AG20443 (cell line): ENCODE results near the gene ECI1.

Experiments
- DNase-seq: peaks from one replicate; pipeline ENCODE4 v3.0.0; 2012; ENCODE audit warnings: low spot score, mixed read lengths

The ECI1 gene

DNA sequence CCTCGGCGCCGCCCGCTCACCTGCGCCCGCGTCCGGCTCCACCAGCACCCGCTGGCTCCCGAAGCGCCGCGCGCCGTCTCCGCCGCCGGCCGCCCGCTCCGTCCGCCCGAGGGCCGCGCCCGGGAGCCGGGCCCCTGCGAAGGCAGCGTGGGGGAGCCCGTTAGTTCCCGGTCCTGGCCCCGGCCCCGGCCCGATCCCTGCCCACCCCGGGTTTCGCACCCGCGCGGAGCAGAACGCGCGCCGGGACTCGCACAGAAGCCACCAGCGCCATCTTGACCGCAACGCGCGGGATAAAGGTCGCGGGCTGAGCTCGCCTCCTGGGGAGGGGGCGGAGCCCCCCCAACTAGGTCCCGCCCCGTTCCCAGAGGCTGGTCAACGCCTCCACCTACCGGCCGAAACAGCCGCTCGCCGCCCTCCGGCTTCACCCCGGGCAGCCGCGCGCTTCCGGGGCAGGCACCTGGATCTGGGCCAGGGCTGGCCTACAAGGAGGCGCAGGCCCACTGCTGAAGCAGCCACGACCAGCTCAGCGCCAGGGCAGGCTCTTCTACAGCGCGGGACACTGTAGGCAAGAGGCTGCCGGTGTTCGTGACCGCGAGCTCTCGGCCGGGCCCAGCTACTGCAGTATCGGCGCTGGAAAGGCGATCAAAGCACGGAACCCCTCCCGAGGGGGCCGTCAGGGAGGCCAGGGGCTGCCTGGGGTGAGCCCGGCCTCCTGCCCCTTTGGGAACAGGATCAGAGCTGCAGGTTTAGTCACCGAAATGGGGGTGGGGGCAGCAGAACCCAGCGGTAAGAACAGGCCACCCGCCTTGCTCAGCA, at the start of gene ECI1:
ECI1 (minus strand) TSS at position 292 of the 816 bp plus-strand sequence; CDS start at position 271, 21 bp downstream.
- peak; percentile 100 for DNase-seq

DNA sequence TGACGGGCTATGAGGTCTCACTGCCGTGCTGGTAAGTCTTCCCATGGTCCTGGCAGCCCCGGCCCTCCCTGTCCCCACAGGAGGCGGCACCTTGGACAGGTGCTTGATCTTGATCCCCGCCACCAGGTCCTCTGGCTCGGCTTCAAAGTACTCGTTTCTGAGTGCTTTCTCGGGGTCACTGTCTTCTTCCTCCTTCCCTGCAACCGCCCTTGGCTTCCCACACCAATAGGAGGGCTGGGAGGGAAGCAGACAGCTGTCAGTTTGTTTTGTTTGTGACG, 48.5 kb upstream of the ECI1 start:
- DNase-seq: no peak

DNA sequence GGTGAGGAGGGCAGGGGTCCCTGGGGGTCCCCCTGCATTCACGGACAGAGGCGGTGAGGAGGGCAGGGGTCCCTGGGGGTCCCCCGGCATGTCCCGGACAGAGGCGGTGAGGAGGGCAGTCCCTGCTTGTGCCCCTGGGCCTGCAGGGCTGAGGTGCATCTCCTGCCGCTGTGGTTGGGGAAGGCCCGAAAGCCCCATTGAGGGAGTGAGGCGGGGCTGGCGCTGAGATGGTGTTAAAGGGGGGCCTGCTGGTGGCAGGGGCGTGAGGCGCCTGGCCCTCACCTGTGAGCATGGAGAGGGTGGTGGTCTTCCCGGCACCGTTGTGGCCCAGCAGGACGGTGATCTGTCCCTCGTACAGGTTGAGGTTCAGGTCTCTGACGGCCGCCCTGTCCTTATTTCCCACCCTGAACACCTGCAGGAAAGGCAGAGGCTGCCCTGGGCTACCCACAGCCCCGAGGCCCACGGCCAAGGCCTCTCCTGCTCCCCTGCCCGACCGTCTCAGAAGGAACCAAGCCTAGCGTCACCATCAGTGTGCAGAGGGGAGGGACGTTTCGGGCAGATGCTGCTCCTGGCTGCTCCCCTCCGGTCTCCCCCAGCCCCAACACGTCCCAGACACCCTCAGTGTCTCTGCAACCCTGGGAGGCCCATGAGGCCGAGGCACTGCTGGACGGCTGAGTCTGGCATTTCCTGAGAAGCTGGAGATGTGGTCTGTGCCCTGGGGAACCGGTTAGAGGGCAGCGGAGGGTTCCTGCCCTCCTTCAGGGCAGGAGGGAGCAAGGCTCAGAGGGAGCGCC, 47.9 kb upstream of the ECI1 start:
- no peak for DNase-seq

- DNase-seq: no peak
Measured at GRCh38 chr16:2298621-2299020, 47.2 kb upstream of the ECI1 start.

- DNase-seq: no peak
Measured at GRCh38 chr16:2297506-2297860, 46.1 kb upstream of the ECI1 start.

DNA sequence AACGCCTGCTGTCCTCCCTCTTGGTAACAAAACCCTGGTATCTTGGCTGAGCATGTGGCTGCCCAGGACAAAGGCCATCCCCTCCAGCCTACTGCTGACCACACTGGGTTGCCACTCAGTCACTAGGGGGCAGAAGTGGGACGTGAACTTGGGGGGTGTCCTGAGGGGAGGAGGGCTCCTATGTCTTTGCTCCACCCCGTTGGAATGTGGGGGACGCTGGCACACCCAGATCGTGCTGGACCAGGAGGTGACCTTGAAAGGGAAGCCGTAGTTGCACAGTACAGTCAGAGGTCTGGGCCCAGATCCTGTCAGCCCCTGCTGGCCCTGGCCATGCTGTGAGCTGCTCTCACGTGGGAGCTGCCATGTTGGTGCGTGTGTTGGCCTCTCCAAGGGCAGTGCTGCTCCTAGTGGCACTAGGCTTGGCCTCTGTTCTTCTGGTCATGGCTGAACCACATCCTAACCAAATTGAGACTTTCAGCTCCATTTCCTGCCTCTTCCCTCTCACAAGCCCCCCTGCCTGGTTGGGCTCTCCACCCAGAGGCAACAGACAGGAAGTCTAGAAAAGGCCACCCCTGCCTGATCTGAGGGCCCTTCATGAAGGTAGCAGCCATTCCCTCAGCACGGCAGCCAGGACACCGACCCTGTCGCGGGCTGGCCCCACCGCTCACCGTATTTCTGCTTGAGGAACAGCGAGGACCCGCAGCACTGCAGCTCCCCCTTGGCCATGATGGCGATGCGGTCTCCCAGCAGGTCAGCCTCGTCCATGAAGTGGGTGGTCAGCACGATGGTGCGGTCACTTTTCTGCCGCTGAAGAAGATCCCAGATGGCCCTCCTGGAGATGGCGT, 45.5 kb upstream of the ECI1 start:
- DNase-seq: peak; percentile 66

DNA sequence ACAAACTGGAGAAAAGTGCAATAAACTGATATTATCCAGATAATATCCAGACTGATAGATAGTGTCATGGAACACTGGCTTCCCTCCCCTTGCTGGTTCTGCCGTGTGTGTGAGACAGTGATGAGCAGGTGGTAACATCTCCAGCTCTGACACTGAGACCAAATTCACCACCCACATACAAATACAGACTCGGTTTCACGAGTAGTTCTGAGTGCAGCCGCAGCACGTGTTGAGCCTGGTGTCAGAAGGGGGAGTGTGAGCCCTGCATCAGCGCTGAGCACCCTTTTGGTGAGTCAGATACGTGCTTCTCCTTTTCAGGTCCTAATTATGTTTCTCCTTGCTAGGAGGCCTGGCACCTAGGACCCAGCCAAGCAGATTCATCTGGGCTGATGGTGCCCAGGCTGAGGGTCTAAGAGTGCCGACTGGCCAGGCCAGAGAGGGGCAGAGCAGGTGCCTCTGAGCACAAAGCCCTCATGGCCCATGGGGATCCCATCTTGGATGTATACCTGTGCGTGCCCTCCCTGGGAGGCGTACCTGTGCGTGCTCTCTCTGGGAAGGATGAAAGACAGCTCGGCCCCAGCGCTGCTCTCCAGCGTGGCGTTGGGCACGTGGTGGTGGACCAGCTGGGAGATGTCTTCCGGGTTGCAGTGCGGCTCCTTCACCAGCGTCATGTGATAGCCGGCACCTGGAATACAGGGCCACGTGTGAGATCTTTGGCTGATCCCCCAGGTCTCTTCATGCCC, 43.8 kb upstream of the ECI1 start:
- DNase-seq: no peak

- no peak for DNase-seq
Measured at GRCh38 chr16:2292221-2292620, 40.8 kb upstream of the ECI1 start.

GRCh38 chr16:2289282-2289681, 37.9 kb upstream of the ECI1 start:
- DNase-seq: no peak

- no peak for DNase-seq
Measured at GRCh38 chr16:2288726-2289125, 37.3 kb upstream of the ECI1 start.

GRCh38 chr16:2287916-2288547, 36.6 kb upstream of the ECI1 start:
- DNase-seq: no peak

GRCh38 chr16:2286550-2286949, 35.2 kb upstream of the ECI1 start:
- DNase-seq: no peak

DNA sequence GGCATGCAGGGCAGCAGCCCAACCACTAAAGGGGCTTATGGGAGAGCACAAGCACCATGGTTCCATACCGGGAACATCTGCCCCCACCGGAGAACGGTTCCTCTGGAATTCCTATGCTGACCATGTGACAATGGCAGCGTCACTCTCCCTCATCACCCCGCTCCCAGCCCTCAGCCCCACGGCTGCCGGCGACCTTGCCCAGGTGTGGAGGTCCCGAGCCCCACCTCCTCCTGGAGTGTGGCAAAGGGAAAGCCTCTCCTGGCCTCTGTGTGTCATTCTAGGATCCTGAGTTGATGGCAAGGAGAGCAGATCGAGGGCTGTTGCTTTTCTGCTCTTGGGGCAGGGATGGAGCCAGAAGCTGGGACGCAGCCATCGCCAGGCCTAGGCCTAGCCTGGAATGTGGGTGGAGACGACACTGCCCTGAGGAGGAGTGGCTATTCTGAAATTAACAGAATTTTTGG, 34.4 kb upstream of the ECI1 start:
- peak; percentile 64 for DNase-seq

DNA sequence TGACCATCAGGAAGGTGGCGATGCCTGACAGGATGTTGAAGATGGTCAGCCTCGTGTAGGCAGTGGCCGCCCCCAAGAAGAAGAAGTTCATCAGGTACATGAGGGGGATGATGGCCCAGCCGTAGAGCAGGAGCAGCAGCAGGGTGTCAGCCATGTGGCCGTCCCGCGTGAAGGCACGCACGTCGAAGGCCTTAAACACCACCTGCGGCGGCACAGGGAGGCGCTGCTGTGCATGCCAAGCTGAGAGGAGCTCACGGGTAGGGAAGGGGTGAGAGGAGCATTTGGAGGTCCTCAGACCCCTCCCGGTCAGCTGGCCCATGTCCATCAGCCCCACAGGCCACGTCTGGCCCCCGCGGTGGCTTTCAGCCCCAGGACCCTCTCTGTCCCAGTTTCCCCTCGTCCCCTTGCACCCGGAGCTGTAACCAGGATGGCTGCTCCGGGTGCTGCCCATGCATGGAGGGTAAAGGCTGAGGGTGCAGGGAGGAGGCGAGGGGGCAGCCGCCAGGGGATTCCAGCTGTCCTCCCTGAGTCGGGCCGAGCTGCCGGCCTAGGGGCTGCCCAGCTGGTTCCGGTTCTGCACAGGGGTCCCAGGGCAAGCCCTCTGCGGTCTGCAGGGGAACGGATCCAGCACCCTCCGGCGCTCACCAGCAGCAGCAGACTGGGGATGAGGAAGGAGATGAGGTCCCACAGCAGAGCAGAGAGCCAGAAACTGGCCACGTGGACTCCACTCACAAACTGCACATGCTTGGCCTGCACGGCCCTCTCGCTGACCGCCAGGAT, 33.6 kb upstream of the ECI1 start:
- no peak for DNase-seq

- no peak for DNase-seq
Measured at GRCh38 chr16:2284001-2284770, 32.8 kb upstream of the ECI1 start.

DNA sequence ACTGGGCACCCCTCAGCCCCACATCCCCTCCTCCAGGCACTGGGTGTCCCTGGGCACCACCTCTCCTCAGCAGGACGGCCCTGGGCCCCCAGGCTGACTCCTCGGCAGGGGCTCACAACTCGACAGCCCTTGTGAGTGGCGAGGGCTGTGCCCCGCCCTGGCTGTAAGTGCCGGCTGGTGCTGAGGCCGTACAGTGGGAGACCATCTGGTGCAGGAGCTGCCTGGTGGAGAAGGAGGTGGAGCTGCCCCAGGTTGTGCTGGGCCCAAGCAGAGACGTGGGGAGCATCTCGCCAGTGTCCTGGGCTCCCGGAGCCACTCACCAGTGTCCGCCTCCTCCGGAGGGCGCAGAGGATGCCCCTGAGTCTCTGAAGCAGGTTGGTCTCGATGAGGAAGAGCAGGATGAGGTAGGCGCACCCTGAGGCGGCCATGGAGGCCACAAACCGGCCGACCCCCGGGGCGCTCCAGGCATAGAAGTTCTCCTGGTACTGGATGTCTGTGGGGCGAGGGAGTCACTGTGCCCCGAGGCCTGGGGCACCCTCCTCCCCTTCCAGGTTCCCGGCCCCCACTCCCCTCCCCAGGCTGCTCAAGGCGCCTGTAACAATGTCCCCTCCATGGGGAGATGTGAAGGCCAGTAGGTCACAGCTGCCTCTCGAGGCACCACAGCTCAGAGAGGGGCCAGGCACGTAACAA, 31.6 kb upstream of the ECI1 start:
- DNase-seq: no peak

- DNase-seq: no peak
Measured at GRCh38 chr16:2282262-2282661, 30.9 kb upstream of the ECI1 start.

DNA sequence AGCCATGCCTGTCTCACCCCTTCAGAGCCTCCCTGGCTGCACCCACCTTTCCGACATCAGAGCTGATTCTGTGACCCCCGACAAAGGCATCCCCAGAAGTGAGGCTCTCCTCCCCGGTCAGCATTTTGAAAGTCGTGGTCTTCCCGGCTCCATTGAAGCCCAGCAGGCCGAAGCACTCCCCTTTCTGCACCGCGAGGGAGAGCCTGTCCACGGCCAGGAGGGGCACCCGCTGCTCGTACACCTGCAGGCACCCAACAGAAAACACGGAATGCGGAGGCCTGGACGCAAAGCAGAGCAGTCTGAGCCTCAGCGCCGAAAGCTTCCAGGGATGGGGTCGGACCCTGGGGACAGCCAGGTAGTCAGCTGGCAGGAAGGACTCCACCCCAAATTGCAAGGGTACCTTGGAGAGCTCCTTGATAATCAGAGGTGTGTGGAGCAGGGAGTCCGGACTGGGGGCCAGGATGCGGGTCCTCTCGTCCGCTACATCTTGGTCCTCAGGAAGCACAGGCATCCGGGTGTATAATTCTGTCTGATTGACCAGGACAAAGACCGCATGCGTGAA, 29.7 kb upstream of the ECI1 start:
- no peak for DNase-seq

DNA sequence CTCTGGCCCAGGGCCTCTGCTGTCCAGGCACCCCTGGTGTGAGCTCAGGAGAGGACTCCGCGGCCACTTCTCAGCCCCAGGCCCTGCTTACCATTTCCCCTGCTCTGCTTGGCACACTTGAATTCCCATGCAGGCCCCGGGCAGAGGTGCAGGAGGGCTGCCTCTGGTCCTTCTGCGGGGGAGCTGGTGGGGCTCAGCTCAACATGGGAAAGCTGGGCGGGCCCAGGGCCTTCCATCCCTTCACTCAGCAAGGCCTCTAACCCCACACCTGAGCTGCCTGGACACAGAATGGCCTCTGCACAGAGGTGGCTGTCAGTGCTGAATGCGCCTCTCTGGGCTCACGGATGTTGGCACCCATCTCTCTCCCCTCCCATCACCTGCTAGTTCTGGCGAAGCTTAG, 29.1 kb upstream of the ECI1 start:
- no peak for DNase-seq
